SW480 (cell line): Measurements from ENCODE around the gene PPIF.

Source experiments
- DNase-seq: peaks from one replicate; pipeline ENCODE4 v3.0.0-alpha.2; 2016; ENCODE audit warnings: low spot score

PPIF gene

GRCh38 chr10:79387974-79388850, 40.9 kb downstream of the PPIF start:
- DNase-seq, result no peak

DNA sequence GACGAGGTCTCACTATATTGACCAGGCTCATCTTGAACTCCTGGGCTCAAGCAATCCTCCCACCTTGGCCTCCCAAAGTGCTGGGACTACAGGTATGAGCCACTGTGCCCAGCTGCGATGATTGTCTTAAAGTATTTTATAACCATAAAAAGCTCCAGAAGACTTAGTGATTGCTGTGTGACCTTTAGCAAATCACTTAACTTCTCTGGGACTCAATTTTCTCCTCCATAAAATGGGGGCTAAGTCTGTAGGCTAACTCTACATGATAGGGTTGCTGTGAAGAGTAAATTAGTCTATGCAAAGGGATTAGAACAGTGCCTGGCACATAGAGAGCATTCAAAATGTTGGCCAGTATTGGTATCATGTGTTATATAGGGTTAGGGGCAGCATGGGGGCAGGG, 42.8 kb downstream of the PPIF start:
- no peak for DNase-seq

DNA sequence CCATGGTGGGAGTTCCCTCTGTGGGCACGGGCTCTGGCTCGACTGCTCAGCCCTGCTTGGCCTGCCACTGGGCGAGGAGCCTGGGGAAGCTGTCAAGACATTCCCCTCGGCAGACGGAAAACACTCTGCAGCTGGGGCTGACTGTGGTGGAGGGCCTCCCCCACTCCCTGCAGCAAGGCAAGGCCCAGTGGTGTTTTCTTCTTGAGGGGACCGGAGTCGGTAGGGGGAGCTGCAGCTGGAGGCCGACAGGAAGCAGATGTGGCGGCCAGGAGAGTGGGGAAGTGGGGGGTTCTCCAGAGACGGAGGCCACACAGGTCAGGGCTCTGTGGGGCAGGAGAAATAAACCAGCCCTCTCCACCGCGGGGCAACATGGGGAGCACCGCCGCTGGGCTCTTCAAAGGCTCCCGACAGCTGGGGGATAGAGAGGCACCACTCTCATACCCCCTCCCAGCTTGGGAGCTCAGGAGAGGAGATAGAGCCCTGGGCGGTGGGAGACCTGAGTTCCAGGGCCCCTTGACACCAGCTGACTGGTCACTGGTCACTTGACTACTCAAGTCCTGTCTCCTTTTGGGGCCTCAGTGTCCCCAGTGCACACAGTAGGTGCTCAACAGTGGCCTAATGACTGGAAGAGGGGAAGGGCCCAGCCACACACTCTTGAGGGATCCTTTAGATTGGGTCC, 43.4 kb downstream of the PPIF start:
- DNase-seq, result no peak

DNA sequence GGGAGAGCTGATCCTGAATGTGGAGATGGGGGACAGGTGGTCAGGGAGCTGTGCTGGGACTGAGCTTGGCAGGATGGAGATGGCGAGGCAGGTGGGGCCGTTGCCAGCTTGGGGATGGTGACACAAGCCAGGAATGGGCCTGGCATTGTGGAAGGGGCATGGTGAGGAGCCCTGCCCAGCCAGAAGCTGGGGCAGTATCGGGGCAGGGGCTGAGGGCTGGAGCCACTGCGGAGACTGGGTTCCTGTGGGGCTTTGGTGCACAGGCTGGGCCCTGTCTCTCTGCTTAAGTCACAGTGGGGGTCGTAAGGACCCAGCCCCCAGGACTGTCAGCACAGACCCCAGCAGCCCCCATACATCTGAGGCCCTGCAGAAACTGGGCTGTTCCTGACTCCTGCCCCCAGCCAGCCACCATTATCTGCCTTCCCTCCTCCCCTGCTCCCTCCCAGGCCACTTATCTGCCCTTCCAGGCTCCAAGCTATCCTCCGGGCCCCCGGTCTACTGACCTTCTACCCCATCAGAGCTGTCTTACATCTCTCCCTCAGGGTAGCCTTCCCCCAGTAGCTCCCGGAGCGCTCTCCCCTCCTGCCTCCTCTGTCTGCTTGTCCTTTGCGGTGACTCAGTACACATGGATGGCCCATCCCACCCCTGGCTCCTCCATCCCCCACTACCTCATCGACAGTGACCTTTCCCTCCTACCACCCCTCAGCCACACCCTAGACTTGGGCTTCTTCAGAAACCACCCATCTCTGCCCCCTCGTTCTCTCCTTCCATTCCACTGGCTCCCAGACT, 44.2 kb downstream of the PPIF start:
- no peak for DNase-seq

DNA sequence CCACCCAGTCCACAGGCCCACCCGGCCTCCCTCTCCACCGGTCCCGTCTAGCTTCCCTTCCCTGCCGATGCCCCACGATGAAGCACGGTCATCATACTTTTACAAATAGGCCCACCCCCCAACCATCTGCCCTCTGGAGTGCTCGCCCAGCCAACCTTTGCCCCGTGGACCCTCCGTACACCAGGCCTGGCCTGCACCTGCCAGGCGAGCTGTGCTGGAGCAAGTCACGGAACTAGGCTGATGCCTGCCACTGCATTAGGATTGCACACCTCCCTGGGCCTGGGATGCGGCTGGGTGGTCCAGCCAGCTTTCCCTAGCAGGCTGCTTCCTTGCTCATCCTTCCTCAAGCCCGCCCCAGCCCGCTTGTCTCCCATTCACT, 44.7 kb downstream of the PPIF start:
- no peak for DNase-seq

GRCh38 chr10:79392506-79393176, 45.4 kb downstream of the PPIF start:
- DNase-seq, result no peak

- DNase-seq, result no peak
These were observed 46.1 kb downstream of the PPIF start for GRCh38 chr10:79393221-79393923.

DNA sequence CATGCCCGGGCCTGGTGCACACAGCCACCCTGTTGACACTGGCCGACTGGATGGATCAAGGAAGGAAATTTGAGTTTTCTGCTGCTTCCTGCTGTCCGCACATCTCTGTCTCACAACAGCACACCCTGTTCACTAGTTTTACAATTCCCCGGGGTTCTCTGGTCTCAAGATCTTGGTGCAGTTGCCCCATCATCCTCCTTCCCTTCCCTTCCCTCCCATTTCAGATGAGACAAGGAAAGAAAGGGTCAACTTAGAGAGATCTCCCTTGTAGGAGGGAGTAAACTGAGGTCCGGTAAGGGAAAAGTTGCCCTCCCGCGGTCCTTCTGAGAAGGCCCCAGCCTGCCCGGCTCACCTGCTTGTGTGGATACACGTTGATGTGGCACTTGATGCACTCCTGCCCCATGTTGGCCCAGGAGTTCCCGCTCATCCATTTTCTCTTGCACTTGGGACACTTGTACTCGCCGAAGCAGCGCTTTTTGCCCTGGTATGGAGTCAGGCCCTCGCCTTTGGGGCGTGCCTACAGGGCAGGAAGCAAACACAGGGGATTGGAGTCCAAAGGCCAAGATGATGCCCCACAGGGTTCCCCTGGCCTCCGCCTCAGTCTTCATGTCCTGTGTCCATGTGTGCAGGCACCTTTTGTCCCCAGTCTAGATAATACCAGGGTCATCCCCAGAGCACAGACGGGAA, 46.8 kb downstream of the PPIF start:
- DNase-seq, result no peak

DNA sequence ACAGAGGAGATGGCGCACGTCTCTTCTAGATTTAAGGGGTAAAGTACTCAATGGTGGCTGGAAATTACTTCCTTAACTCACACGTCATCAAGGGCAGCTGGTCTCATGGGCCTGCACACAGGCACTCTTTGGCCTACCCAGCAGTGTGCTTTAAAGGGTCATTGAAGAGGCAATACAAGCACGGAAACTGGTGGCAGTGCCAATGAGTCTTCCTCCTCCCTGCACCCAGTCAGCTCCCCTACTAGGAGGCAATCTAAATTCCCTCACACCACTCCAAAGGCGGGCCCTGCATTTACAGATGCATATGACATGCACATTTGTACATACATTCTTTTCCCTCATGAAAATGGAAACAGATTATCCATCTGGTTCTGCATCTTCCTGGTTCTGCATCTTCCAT, 47.4 kb downstream of the PPIF start:
- DNase-seq, result no peak

- DNase-seq, result no peak
These were observed 49.3 kb downstream of the PPIF start for GRCh38 chr10:79396520-79396919.

DNA sequence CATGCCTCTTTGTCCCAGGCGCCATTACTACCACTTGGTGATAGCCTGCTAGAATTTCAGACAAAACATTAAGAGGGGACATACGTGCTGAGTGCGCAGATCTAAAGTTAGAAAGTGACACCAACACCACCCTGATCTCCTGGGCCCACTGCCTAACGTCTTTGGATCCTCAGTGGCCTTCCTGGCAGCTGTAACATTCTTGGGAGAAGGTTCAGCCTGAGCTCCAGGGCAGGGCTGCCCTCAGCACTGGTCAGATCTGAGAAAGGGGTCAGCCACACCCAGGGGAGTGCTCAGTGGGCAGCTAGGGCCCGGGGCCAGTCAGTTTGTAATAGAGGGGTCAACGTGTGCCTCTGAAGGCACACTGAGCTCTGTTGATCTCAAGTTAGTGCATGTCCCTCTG, 49.8 kb downstream of the PPIF start:
- DNase-seq, result no peak

GRCh38 chr10:79397575-79398303, 50.5 kb downstream of the PPIF start:
- DNase-seq, result no peak

GRCh38 chr10:79398642-79399041, 51.4 kb downstream of the PPIF start:
- no peak for DNase-seq

DNA sequence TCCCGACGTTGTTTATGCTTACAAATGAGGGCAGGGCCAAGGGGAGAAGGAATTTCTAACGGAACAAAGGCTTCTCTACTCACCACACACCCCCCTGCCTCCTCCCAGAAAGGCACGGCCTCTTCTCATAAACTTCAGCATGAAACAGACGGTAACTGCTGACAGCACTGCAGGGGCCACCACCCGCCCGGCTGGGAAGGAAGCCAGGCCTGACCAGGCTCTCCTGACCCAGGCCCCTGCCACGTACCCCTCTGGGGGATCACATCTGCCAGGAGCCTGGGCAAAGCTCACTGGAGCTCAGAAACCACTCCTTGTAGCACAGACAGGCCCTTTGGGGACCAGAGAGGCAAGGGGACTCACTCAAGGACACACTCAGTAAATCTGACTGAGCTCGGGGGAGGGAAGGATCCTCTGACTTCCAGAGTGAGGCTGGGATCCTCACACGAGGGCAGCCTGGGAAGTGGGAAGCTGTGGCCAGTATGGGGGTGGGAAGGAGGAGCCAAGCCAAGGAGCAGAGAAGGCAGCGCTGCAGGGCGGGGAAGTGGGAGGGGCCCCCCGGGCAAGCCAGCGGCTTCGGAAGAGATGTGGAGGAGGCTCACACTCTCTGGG, 52.1 kb downstream of the PPIF start:
- DNase-seq, result peak; percentile 52

GRCh38 chr10:79400146-79401004, 53.1 kb downstream of the PPIF start:
- DNase-seq, result peak; percentile 35

DNA sequence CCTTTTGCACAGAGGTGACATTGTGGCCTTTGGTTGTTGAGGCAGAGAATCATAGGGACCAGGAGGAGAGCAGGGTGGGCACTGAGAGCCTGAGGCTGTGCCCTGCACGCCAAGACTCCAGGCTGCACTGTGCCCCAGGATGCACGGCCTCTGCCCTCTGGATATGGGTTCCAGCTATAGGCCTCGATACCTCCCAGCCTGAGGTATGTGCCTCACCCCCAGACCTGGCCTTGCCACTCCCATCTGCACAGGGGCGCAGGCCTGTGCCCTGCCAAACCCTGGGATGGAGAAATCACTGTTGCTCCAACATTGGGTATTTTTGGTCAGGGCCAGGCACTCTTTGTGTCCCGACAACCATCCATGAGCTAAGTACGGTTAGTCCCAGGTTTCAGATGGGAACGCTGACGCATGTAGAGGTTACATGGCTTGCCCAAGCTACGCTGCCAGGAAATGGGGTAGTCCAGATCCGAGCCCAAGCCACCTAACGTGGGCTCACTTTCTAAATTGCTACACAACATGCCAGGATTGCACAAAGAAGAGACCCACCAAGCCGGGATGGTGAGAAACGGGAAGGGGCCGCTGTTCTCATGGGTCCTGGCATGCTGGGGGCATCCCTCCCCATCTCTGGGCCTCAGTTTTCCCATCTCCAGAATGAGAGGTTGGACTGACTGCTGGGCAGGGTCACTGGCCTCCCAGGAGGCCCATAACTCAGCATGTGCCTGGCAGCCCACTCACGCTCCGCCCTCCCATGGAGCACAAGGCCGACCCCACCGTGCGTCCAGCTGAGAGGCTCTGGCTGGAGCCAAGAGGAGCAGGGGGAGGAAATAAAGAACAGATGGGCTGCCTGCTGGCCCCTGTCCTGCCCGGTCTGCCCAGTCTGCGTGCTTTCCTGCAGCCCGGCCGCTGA, 54.0 kb downstream of the PPIF start:
- DNase-seq, result no peak

- no peak for DNase-seq
These were observed 55.3 kb downstream of the PPIF start for GRCh38 chr10:79402625-79402946.

DNA sequence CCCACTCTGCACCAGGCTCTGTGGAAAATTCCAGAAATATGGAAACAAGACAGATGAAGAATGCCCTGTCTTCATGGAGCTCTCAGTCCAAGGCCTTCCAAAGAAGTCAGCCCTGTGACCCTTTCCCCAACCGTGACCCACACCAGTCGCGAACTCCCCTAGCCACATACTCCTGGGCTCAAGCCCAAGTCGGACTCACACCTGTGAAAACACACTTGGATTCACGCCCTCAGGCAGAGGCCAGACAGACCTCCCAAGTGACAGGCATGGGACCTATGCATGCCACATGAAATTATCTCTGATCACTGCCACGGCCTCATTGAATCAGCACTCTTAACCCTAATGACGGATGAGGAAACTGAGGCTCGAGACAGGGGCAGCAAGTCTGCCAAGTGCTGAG, 55.7 kb downstream of the PPIF start:
- no peak for DNase-seq
